ENCODE data around the gene TMA7.

GRCh38 chr3:48417529-48418108 is 22.4 kb upstream of the TMA7 start:
- TF ChIP-seq SUZ12 (IDR thresholded peaks at IDR 0.05; ENCODE audit: extremely low read depth, insufficient read depth, insufficient read length) (no peak), YY1 (IDR thresholded peaks at IDR 0.05; ENCODE audit: insufficient read depth, insufficient read length) (no peak), ZNF274 (IDR thresholded peaks at IDR 0.05; ENCODE audit: low read depth, low read length) (no peak)
